Liver (tissue), 9 donors: ENCODE data around the gene CAPZB. TPM values are rescaled to one million over a fixed set of nuclear protein-coding genes. Genes with fewer than 3 reads are reported as not detected.

ENCODE experiments used
- DNase-seq: peaks from one replicate; pipeline ENCODE4 v3.0.0-alpha.2; 2017; ENCODE audit warnings: low spot score
- H3K27ac ChIP-seq, 2 donors: one replicate each; pipeline ENCODE4 v1.7.0; 2013; ENCODE audit warnings: inconsistent platforms in 2 of 2, low read length in 2 of 2, control low read depth in 1 of 2, low read depth in 1 of 2, mild to moderate bottlenecking in 1 of 2
- H3K27me3 ChIP-seq, 4 donors: one replicate each; pipeline versions ENCODE4 v1.6.1 to v1.7.0; 2013; ENCODE audit warnings: low read length in 3 of 4, inconsistent platforms in 1 of 4, mild to moderate bottlenecking in 1 of 4, moderate library complexity in 1 of 4; ENCODE audit not compliant: control insufficient read depth in 4 of 4, insufficient read depth in 4 of 4
- H3K36me3 ChIP-seq, 4 donors: one replicate each; pipeline versions ENCODE4 v1.6.1 to v1.7.0; 2013; ENCODE audit warnings: low read length in 3 of 4, mild to moderate bottlenecking in 3 of 4, low read depth in 1 of 4, moderate library complexity in 1 of 4; ENCODE audit not compliant: control insufficient read depth in 4 of 4, insufficient read depth in 3 of 4
- H3K4me1 ChIP-seq, 4 donors: one replicate each; pipeline versions ENCODE4 v1.6.1 to v1.7.0; 2013; ENCODE audit warnings: low read length in 3 of 4, mild to moderate bottlenecking in 3 of 4, moderate library complexity in 1 of 4; ENCODE audit not compliant: control insufficient read depth in 4 of 4, insufficient read depth in 4 of 4
- H3K4me3 ChIP-seq, 3 donors: one replicate each; pipeline versions ENCODE4 v1.6.1 to v1.7.0; 2013; ENCODE audit warnings: low read length in 3 of 3, control low read depth in 1 of 3, low read depth in 1 of 3, mild to moderate bottlenecking in 1 of 3
- H3K9ac ChIP-seq, 2 donors: one replicate each; pipeline ENCODE4 v1.7.0; 2013; ENCODE audit warnings: low read length in 2 of 2, mild to moderate bottlenecking in 2 of 2, moderate library complexity in 2 of 2, control low read depth in 1 of 2, low read depth in 1 of 2
- H3K9me3 ChIP-seq, 4 donors: one replicate each; pipeline versions ENCODE4 v1.6.1 to v1.7.0; 2013; ENCODE audit warnings: low read length in 3 of 4; ENCODE audit not compliant: control insufficient read depth in 4 of 4
- ATF3 ChIP-seq: IDR thresholded peaks from 2 replicates; pipeline ENCODE4 v1.6.1; 2016; ENCODE audit warnings: antibody characterized with exemption
- CTCF ChIP-seq: fragments of 150-350 bp; IDR thresholded peaks from 2 replicates; pipeline ENCODE4 v1.5.1; 2017; ENCODE audit warnings: improper control_type of control experiment, low read depth, low read length; ENCODE audit not compliant: missing input control
- EGR1 ChIP-seq, 2 donors: IDR thresholded peaks; 2 replicates each; pipeline ENCODE4 v1.6.1; 2016 to 2018; ENCODE audit warnings: antibody characterized with exemption in 2 of 2, low read depth in 2 of 2
- FOXA1 ChIP-seq: IDR thresholded peaks from 2 replicates; pipeline ENCODE4 v1.6.1; 2016; ENCODE audit warnings: antibody characterized with exemption
- GABPA ChIP-seq, 2 donors: IDR thresholded peaks in 1 of 2; conservative IDR thresholded peaks in 1 of 2; 2 replicates each; pipeline ENCODE4 v1.6.1; 2016; ENCODE audit warnings: antibody characterized with exemption in 2 of 2, mild to moderate bottlenecking in 1 of 2, moderate library complexity in 1 of 2
- HNF4A ChIP-seq, 2 donors: conservative IDR thresholded peaks; 2 replicates each; pipeline ENCODE4 v1.6.1; 2016; ENCODE audit warnings: antibody characterized with exemption in 2 of 2, mild to moderate bottlenecking in 2 of 2
- JUND ChIP-seq, 2 donors: IDR thresholded peaks; 2 replicates each; pipeline ENCODE4 v1.6.1; 2016; ENCODE audit warnings: antibody characterized with exemption in 2 of 2
- MAX ChIP-seq: IDR thresholded peaks from 2 replicates; pipeline ENCODE4 v1.6.1; 2016; ENCODE audit warnings: antibody characterized with exemption
- NR2F2 ChIP-seq: IDR thresholded peaks from 2 replicates; pipeline ENCODE4 v1.6.1; 2016; ENCODE audit warnings: antibody characterized with exemption
- RAD21 ChIP-seq, 2 donors: IDR thresholded peaks; 2 replicates each; pipeline ENCODE4 v1.6.1; 2016; ENCODE audit warnings: antibody characterized with exemption in 2 of 2, mild to moderate bottlenecking in 2 of 2
- REST ChIP-seq: IDR thresholded peaks from 2 replicates; pipeline ENCODE4 v1.6.1; 2016; ENCODE audit warnings: antibody characterized with exemption, mild to moderate bottlenecking
- RXRA ChIP-seq, 2 donors: IDR thresholded peaks; 2 replicates each; pipeline ENCODE4 v1.6.1; 2017 to 2018; ENCODE audit warnings: antibody characterized with exemption in 2 of 2, mild to moderate bottlenecking in 1 of 2
- SP1 ChIP-seq: IDR thresholded peaks from 2 replicates; pipeline ENCODE4 v1.6.1; 2018; ENCODE audit warnings: antibody characterized with exemption, mild to moderate bottlenecking
- TAF1 ChIP-seq: conservative IDR thresholded peaks from 2 replicates; pipeline ENCODE4 v1.6.1; 2016; ENCODE audit warnings: antibody characterized with exemption, mild to moderate bottlenecking
- YY1 ChIP-seq: IDR thresholded peaks from 2 replicates; pipeline ENCODE4 v1.6.1; 2016; ENCODE audit warnings: antibody characterized with exemption, mild to moderate bottlenecking
- ZBTB33 ChIP-seq: IDR thresholded peaks from 2 replicates; pipeline ENCODE4 v1.6.1; 2016; ENCODE audit warnings: antibody characterized with exemption
- WGBS: extraction: QIAGEN DNeasy Blood & Tissue Kit; methylation state at CpG from one replicate; pipeline ENCODE4 v1.1.7; 2013; 5-methylcytosine and 5-hydroxymethylcytosine counted together
- polyA plus RNA-seq, 2 donors: library from polyadenylated mRNA; stranded (reverse) in 1 of 2; unstranded in 1 of 2; fragments of 200-250 nt in 1 of 2; fragments of >200 nt in 1 of 2; fragmentation: Nextera tagmentation in 1 of 2; extraction: Ambion mirVana in 1 of 2; gene quantifications; one replicate each; pipeline versions ENCODE4 v1.2.1 to v1.2.3, GENCODE V29; 2013 to 2015
- total RNA-seq, 2 donors: library from RNA; depleted of rRNA; stranded (reverse); fragments of >200 nt; gene quantifications; one replicate each; pipeline ENCODE4 v1.2.3, GENCODE V29; 2014
- donor health status: healthy.
- donor health status: healthy.
- donor health status: healthy.
- donor health status: healthy.
- donor health status: healthy.

Gene CAPZB
- total and polyA plus RNA-seq, 4 donors, result 38.3 to 98.9 (median 51.1) TPM

GRCh38 chr1:19382222-19382621 lies 103.1 kb downstream of the CAPZB start:
- Histone ChIP-seq H3K9ac (no peak overlapping the region), H3K36me3 (peaks cover 0 to 40% (median 12%) of the 10 kb centered on the region in 4 donors), H3K9me3 (no peaks in the 10 kb centered on the region), H3K4me1 (peaks cover 3 to 17% (median 14%) of the 10 kb centered on the region in 4 donors), H3K27ac (no peak overlapping the region), H3K27me3 (no peaks in the 10 kb centered on the region), H3K4me3 (no peak overlapping the region)
- no peak for DNase-seq
- 89% methylated on average over 4 of the region's 4 CpGs for WGBS
- TF ChIP-seq SP1 (no peak), JUND (IDR thresholded peaks at IDR 0.05) (no peak), GABPA (IDR thresholded peaks at IDR 0.05 in 1 of 2, conservative IDR thresholded peaks at IDR 0.05 in 1 of 2) (no peak), MAX (no peak), RAD21 (IDR thresholded peaks at IDR 0.05) (no peak), EGR1 (IDR thresholded peaks at IDR 0.05; ENCODE audit: low read depth in 2 of 2) (no peak), CTCF (no peak), REST (no peak), HNF4A (conservative IDR thresholded peaks at IDR 0.05) (no peak), RXRA (IDR thresholded peaks at IDR 0.05) (no peak), TAF1 (no peak)

GRCh38 chr1:19381261-19381660 lies 104.1 kb downstream of the CAPZB start:
- Histone ChIP-seq H3K27ac (no peak overlapping the region), H3K4me3 (no peak overlapping the region), H3K9me3 (no peaks in the 10 kb centered on the region), H3K27me3 (no peaks in the 10 kb centered on the region), H3K4me1 (peaks cover 3 to 7% (median 5%) of the 10 kb centered on the region in 4 donors), H3K36me3 (peaks cover 0 to 48% (median 15%) of the 10 kb centered on the region in 4 donors), H3K9ac (no peak overlapping the region)
- 81% methylated on average over 6 of the region's 6 CpGs for WGBS
- TF ChIP-seq ATF3 (no peak), MAX (no peak), HNF4A (conservative IDR thresholded peaks at IDR 0.05) (no peak), NR2F2 (no peak), ZBTB33 (no peak), EGR1 (IDR thresholded peaks at IDR 0.05; ENCODE audit: low read depth in 2 of 2) (no peak), GABPA (IDR thresholded peaks at IDR 0.05 in 1 of 2, conservative IDR thresholded peaks at IDR 0.05 in 1 of 2) (no peak), RXRA (IDR thresholded peaks at IDR 0.05) (no peak), FOXA1 (no peak), RAD21 (IDR thresholded peaks at IDR 0.05) (no peak), TAF1 (no peak), YY1 (no peak)
- no peak for DNase-seq
